ENCODE data around the gene CD101. TPM values are rescaled to one million over a fixed set of nuclear protein-coding genes. Genes with fewer than 3 reads are reported as not detected.

Gene CD101
- total RNA-seq, 5 donors from 2014 or later (not counting 1 experiment from before 2014, with no cell fraction given): 4.8 to 13.4 (median 5.3) TPM

- Mint-ChIP-seq H3K9me3 (no peaks in the 10 kb centered on the region), H3K27me3 (no peaks in the 10 kb centered on the region), H3K4me1 (peaks cover 34 to 39% (median 36%) of the 10 kb centered on the region in 3 donors), H3K27ac (peak overlapping the region in 1 of 2 donors; percentile 74), H3K36me3 (no peaks in the 10 kb centered on the region), H3K4me3 (no peak overlapping the region)
- ATAC-seq (replicated peaks in 1 of 4): no peak
- Histone ChIP-seq H3K27me3 (replicated peaks in 1 of 2; ENCODE audit: control insufficient read depth in 2 of 2, extremely low read depth in 1 of 2, insufficient read depth in 2 of 2, low read length in 1 of 2) (peaks cover 0 to 3% of the 10 kb centered on the region in 2 experiments), H3K4me3 (ENCODE audit: control insufficient read depth in 1 of 2, extremely low read depth in 1 of 2, low read length in 1 of 2) (no peak overlapping the region), H3K27ac (ENCODE audit: low read length) (no peak overlapping the region), H3K4me1 (ENCODE audit: control insufficient read depth in 1 of 2, extremely low read depth in 1 of 2, insufficient read depth in 2 of 2, low read length in 2 of 2) (peaks cover 35 to 39% of the 10 kb centered on the region in 2 experiments), H3K36me3 (ENCODE audit: control insufficient read depth in 2 of 2, extremely low read depth in 1 of 2, insufficient read depth in 1 of 2, low read length in 1 of 2) (no peaks in the 10 kb centered on the region), H3K9me3 (no peaks in the 10 kb centered on the region)
- POLR2A ChIA-PET: interaction anchor here in 1 of 2 donors (0.9 kb wide), 1 partner anchor 77 kb away, joined by 8 read pairs; the partner anchor contains the start of gene TTF2
- DNase-seq: no peak
- 100% methylated on average over 1 of the region's 4 CpGs for WGBS (ENCODE audit: insufficient coverage)
- CTCF ChIA-PET: interaction anchor here in 1 of 2 donors (0.7 kb wide), 1 partner anchor 219 kb away, joined by 6 read pairs; no protein-coding TSS in a partner anchor
Measured at GRCh38 chr1:116983678-116984077, 17.9 kb upstream of the CD101 start.

DNA sequence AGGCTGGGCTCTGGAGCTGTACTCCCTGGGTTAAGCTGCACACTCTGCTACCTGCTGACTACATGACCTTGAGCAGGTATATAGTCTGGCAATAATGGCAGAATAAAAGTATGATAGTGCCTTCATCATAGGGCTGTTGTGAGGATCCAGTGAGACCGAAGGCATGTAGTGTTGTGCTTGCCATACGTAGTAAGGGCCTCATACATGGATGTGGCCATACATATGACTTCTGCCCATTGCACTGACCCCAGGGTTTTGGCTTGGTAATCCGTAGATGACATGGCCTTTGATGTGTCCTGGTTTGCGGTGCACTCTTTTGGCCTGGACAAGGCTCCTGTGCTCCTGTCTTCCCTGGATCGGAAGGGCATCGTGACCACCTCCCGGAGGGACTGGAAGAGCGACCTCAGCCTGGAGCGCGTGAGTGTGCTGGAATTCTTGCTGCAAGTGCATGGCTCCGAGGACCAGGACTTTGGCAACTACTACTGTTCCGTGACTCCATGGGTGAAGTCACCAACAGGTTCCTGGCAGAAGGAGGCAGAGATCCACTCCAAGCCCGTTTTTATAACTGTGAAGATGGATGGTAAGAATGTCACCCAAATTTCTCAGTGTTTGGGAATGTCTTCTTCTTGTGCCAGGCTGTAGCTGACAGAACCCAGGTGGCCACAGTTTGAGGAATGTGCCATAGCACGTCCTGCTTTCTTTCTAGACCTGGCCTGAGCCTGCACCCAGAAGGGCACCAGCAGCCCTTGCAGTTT, 17.0 kb upstream of the CD101 start:
- CTCF ChIA-PET: no interaction called here
- DNase-seq (no peak), ATAC-seq (replicated peaks in 1 of 4) (no peak)
- POLR2A ChIA-PET: no interaction called here
- H3K9me3 ChIP-seq: no peaks in the 10 kb centered on the region
- H3K9me3 Mint-ChIP-seq: no peaks in the 10 kb centered on the region
- no peak overlapping the region for H3K4me3 ChIP-seq (ENCODE audit: control insufficient read depth in 1 of 2, extremely low read depth in 1 of 2, low read length in 1 of 2)
- no peak overlapping the region for H3K4me3 Mint-ChIP-seq
- H3K36me3 Mint-ChIP-seq: no peaks in the 10 kb centered on the region
- H3K27me3 ChIP-seq (replicated peaks in 1 of 2; ENCODE audit: control insufficient read depth in 2 of 2, extremely low read depth in 1 of 2, insufficient read depth in 2 of 2, low read length in 1 of 2): peaks cover 0 to 3% of the 10 kb centered on the region in 2 experiments
- WGBS (ENCODE audit: insufficient coverage): 91% methylated on average over 10 of the region's 14 CpGs
- H3K27ac ChIP-seq (ENCODE audit: low read length): no peak overlapping the region
- H3K4me1 Mint-ChIP-seq: peaks cover 35 to 40% (median 37%) of the 10 kb centered on the region in 3 donors
- no peak overlapping the region for H3K27ac Mint-ChIP-seq
- H3K4me1 ChIP-seq (ENCODE audit: control insufficient read depth in 1 of 2, extremely low read depth in 1 of 2, insufficient read depth in 2 of 2, low read length in 2 of 2): peaks cover 35 to 47% of the 10 kb centered on the region in 2 experiments
- no peaks in the 10 kb centered on the region for H3K27me3 Mint-ChIP-seq
- H3K36me3 ChIP-seq (ENCODE audit: control insufficient read depth in 2 of 2, extremely low read depth in 1 of 2, insufficient read depth in 1 of 2, low read length in 1 of 2): no peaks in the 10 kb centered on the region

DNA sequence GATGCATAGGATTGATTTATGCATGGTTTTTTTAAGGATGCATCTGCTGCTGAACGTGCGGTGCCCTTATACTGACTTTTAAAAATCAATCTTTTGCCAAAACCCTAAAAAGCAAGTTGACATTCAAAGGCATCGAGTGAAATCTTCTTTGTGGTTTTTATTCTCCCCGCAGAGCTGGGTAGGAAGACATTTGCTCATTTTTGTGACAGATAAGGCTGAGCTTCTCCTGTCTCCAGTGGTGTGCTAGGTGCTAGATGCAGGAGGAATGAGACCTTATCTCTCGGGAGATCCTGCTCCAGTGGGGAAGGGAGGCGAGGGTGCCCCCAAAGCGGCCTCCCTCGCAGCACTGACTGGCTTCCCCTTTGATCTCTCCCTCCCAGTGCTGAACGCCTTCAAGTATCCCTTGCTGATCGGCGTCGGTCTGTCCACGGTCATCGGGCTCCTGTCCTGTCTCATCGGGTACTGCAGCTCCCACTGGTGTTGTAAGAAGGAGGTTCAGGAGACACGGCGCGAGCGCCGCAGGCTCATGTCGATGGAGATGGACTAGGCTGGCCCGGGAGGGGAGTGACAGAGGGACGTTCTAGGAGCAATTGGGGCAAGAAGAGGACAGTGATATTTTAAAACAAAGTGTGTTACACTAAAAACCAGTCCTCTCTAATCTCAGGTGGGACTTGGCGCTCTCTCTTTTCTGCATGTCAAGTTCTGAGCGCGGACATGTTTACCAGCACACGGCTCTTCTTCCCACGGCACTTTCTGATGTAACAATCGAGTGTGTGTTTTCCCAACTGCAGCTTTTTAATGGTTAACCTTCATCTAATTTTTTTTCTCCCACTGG, 14.9 kb upstream of the CD101 start:
- peaks cover 42 to 55% (median 43%) of the 10 kb centered on the region in 3 donors for H3K4me1 Mint-ChIP-seq
- ChIA-PET CTCF (interaction anchor here in 1 of 2 donors (0.6 to 1.2 kb wide), 3 partner anchors 70 to 671 kb away, joined by 3 to 5 read pairs (median 3); partner anchors contain the start of gene TTF2), POLR2A (interaction anchor here (0.6 to 1.5 kb wide), 4 partner anchors 23 to 130 kb away, joined by 3 to 7 read pairs (median 4); partner anchors contain the start of gene TTF2 (in 1 of the 2))
- Histone ChIP-seq H3K27me3 (replicated peaks in 1 of 2; ENCODE audit: control insufficient read depth in 2 of 2, extremely low read depth in 1 of 2, insufficient read depth in 2 of 2, low read length in 1 of 2) (peaks cover 0 to 3% of the 10 kb centered on the region in 2 experiments), H3K4me3 (ENCODE audit: control insufficient read depth in 1 of 2, extremely low read depth in 1 of 2, low read length in 1 of 2) (peak overlapping the region; percentile 43 to 64), H3K36me3 (ENCODE audit: control insufficient read depth in 2 of 2, extremely low read depth in 1 of 2, insufficient read depth in 1 of 2, low read length in 1 of 2) (no peaks in the 10 kb centered on the region), H3K9me3 (no peaks in the 10 kb centered on the region), H3K27ac (ENCODE audit: low read length) (peak overlapping the region; percentile 81), H3K4me1 (ENCODE audit: control insufficient read depth in 1 of 2, extremely low read depth in 1 of 2, insufficient read depth in 2 of 2, low read length in 2 of 2) (peaks cover 37 to 65% of the 10 kb centered on the region in 2 experiments)
- H3K4me3 Mint-ChIP-seq: peak overlapping the region; percentile 82 to 88 (median 84)
- WGBS (ENCODE audit: insufficient coverage): 0% methylated on average over 3 of the region's 29 CpGs
- no peaks in the 10 kb centered on the region for H3K9me3 Mint-ChIP-seq
- H3K27ac Mint-ChIP-seq: peak overlapping the region; percentile 98
- DNase-seq (peak in 24 of 35 experiments; percentile 3 to 57 (median 26)), ATAC-seq (replicated peaks in 1 of 4) (peak; percentile 60 to 65 (median 64))
- H3K36me3 Mint-ChIP-seq: no peaks in the 10 kb centered on the region
- H3K27me3 Mint-ChIP-seq: no peaks in the 10 kb centered on the region

- Histone ChIP-seq H3K27ac (ENCODE audit: low read length) (peak overlapping the region; percentile 81), H3K4me1 (ENCODE audit: control insufficient read depth in 1 of 2, extremely low read depth in 1 of 2, insufficient read depth in 2 of 2, low read length in 2 of 2) (peaks cover 42 to 71% of the 10 kb centered on the region in 2 experiments), H3K4me3 (ENCODE audit: control insufficient read depth in 1 of 2, extremely low read depth in 1 of 2, low read length in 1 of 2) (peak overlapping the region; percentile 43 to 64), H3K36me3 (ENCODE audit: control insufficient read depth in 2 of 2, extremely low read depth in 1 of 2, insufficient read depth in 1 of 2, low read length in 1 of 2) (no peaks in the 10 kb centered on the region), H3K9me3 (no peaks in the 10 kb centered on the region), H3K27me3 (replicated peaks in 1 of 2; ENCODE audit: control insufficient read depth in 2 of 2, extremely low read depth in 1 of 2, insufficient read depth in 2 of 2, low read length in 1 of 2) (peaks cover 0 to 3% of the 10 kb centered on the region in 2 experiments)
- peak overlapping the region; percentile 82 to 88 (median 84) for H3K4me3 Mint-ChIP-seq
- peak overlapping the region; percentile 98 for H3K27ac Mint-ChIP-seq
- 13% methylated on average over 5 of the region's 11 CpGs for WGBS (ENCODE audit: insufficient coverage)
- no peaks in the 10 kb centered on the region for H3K27me3 Mint-ChIP-seq
- H3K4me1 Mint-ChIP-seq: peaks cover 48 to 59% (median 48%) of the 10 kb centered on the region in 3 donors
- ATAC-seq (replicated peaks in 1 of 4) (peak; percentile 92 to 95 (median 93)), DNase-seq (peak; percentile 53 to 83 (median 72))
- H3K36me3 Mint-ChIP-seq: no peaks in the 10 kb centered on the region
- CTCF ChIA-PET: interaction anchor here in 1 of 2 donors (0.6 to 1.2 kb wide), 2 partner anchors 70 to 671 kb away, joined by 3 to 5 read pairs; no protein-coding TSS in a partner anchor
- no peaks in the 10 kb centered on the region for H3K9me3 Mint-ChIP-seq
- POLR2A ChIA-PET: interaction anchor here (0.6 to 1.5 kb wide), 3 partner anchors 22 to 73 kb away, joined by 3 to 7 read pairs (median 5); partner anchors contain the start of gene TTF2 (in 1 of the 2)
Measured at GRCh38 chr1:116987256-116987555, 14.4 kb upstream of the CD101 start.

GRCh38 chr1:116988248-116988647, 13.3 kb upstream of the CD101 start:
- peak overlapping the region; percentile 81 for H3K27ac ChIP-seq (ENCODE audit: low read length)

DNA sequence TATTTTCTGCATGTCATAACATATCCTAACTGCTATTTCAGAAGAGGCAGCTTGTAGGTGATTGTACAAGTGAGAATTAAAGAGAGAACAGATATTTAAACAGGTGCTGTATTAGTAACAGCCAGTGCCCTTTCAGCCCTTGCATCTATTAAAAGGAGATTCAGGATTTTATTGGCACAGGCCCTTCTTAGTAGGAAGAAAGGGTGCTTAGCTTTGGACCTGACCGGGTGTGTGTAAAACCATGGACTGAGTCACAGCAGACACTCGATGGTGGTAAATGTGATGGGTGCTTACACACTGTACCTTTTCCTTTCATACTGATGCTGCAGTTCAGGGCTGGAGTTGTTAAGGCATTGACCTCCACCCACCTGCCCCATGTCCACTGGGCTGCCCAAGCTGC, 12.7 kb upstream of the CD101 start:
- no peak for DNase-seq
- H3K27me3 ChIP-seq (replicated peaks in 1 of 2; ENCODE audit: control insufficient read depth in 2 of 2, extremely low read depth in 1 of 2, insufficient read depth in 2 of 2, low read length in 1 of 2): peaks cover 0 to 3% of the 10 kb centered on the region in 2 experiments
- Mint-ChIP-seq H3K4me1 (peaks cover 50 to 58% (median 55%) of the 10 kb centered on the region in 3 donors), H3K9me3 (no peaks in the 10 kb centered on the region), H3K27me3 (no peaks in the 10 kb centered on the region), H3K36me3 (no peaks in the 10 kb centered on the region), H3K27ac (peak overlapping the region in 1 of 2 donors; percentile 98), H3K4me3 (no peak overlapping the region)
- H3K4me3 ChIP-seq (ENCODE audit: control insufficient read depth in 1 of 2, extremely low read depth in 1 of 2, low read length in 1 of 2): no peak overlapping the region
- no peak overlapping the region for H3K27ac ChIP-seq (ENCODE audit: low read length)
- no peaks in the 10 kb centered on the region for H3K36me3 ChIP-seq (ENCODE audit: control insufficient read depth in 2 of 2, extremely low read depth in 1 of 2, insufficient read depth in 1 of 2, low read length in 1 of 2)
- H3K4me1 ChIP-seq (ENCODE audit: control insufficient read depth in 1 of 2, extremely low read depth in 1 of 2, insufficient read depth in 2 of 2, low read length in 2 of 2): peaks cover 42 to 66% of the 10 kb centered on the region in 2 experiments
- H3K9me3 ChIP-seq: no peaks in the 10 kb centered on the region
- no CpG with 5 or more reads among the region's 2 CpGs for WGBS (ENCODE audit: insufficient coverage)
- POLR2A ChIA-PET: no interaction called here
- CTCF ChIA-PET: no interaction called here
- ATAC-seq (replicated peaks in 1 of 4): no peak

More at GRCh38 chr1:116988248-116988647, 13.3 kb upstream of the CD101 start:
- H3K27ac Mint-ChIP-seq: peak overlapping the region; percentile 98
- POLR2A ChIA-PET: no interaction called here
- no peak overlapping the region for H3K4me3 ChIP-seq (ENCODE audit: control insufficient read depth in 1 of 2, extremely low read depth in 1 of 2, low read length in 1 of 2)
- no peaks in the 10 kb centered on the region for H3K27me3 Mint-ChIP-seq
- WGBS (ENCODE audit: insufficient coverage): 100% methylated on average over 3 of the region's 7 CpGs
- peaks cover 42 to 71% of the 10 kb centered on the region in 2 experiments for H3K4me1 ChIP-seq (ENCODE audit: control insufficient read depth in 1 of 2, extremely low read depth in 1 of 2, insufficient read depth in 2 of 2, low read length in 2 of 2)
- H3K4me3 Mint-ChIP-seq: peak overlapping the region in 1 of 3 donors; percentile 88
- peaks cover 50 to 59% (median 55%) of the 10 kb centered on the region in 3 donors for H3K4me1 Mint-ChIP-seq
- DNase-seq (no peak), ATAC-seq (replicated peaks in 1 of 4) (no peak)
- no peaks in the 10 kb centered on the region for H3K9me3 ChIP-seq
- CTCF ChIA-PET: interaction anchor here in 1 of 2 donors (0.6 kb wide), 1 partner anchor 194 kb away, joined by 3 read pairs; no protein-coding TSS in a partner anchor
- H3K9me3 Mint-ChIP-seq: no peaks in the 10 kb centered on the region
- H3K27me3 ChIP-seq (replicated peaks in 1 of 2; ENCODE audit: control insufficient read depth in 2 of 2, extremely low read depth in 1 of 2, insufficient read depth in 2 of 2, low read length in 1 of 2): peaks cover 0 to 3% of the 10 kb centered on the region in 2 experiments
- no peaks in the 10 kb centered on the region for H3K36me3 ChIP-seq (ENCODE audit: control insufficient read depth in 2 of 2, extremely low read depth in 1 of 2, insufficient read depth in 1 of 2, low read length in 1 of 2)
- H3K36me3 Mint-ChIP-seq: no peaks in the 10 kb centered on the region

All from T-cell (primary cell).